Measurements from ENCODE around the gene ZNF587. TPM values are rescaled to one million over a fixed set of nuclear protein-coding genes. Genes with fewer than 3 reads are reported as not detected.

Gene ZNF587
- total and polyA plus RNA-seq, 12 donors: 6.2 to 72.0 (median 22.6) TPM

DNA sequence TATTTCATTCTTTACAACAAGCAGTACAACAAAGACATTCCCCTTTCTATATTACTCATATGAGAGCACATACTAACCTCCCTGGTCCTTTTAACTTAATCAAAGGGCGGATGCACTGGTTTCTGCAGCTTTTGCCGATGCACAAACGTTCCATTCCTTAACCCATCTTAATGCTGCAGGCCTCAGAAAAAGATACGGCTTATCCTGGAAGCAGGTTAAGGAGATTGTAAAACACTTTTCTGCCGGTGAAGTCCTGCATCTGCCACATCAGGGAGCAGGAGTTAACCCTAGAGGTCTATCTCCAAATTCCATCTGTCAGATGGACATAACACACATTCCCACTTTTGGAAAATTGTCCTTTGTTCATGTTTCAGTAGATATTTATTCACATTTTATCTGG, 50.7 kb downstream of the ZNF587 start:
- TF ChIP-seq POLR2A (IDR thresholded peaks at IDR 0.05): no peak
- TF ChIP-seq, protein P1, sequence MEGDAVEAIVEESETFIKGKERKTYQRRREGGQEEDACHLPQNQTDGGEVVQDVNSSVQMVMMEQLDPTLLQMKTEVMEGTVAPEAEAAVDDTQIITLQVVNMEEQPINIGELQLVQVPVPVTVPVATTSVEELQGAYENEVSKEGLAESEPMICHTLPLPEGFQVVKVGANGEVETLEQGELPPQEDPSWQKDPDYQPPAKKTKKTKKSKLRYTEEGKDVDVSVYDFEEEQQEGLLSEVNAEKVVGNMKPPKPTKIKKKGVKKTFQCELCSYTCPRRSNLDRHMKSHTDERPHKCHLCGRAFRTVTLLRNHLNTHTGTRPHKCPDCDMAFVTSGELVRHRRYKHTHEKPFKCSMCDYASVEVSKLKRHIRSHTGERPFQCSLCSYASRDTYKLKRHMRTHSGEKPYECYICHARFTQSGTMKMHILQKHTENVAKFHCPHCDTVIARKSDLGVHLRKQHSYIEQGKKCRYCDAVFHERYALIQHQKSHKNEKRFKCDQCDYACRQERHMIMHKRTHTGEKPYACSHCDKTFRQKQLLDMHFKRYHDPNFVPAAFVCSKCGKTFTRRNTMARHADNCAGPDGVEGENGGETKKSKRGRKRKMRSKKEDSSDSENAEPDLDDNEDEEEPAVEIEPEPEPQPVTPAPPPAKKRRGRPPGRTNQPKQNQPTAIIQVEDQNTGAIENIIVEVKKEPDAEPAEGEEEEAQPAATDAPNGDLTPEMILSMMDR (IDR thresholded peaks at IDR 0.05): no peak
- H3K4me1 ChIP-seq (replicated peaks in 1 of 2): no peaks in the 10 kb centered on the region
- no peaks in the 10 kb centered on the region for H3K36me3 ChIP-seq (replicated peaks in 1 of 2)
- no peak overlapping the region for H3K4me3 ChIP-seq
- no peaks in the 10 kb centered on the region for H3K9me3 ChIP-seq (replicated peaks in 1 of 3)
- no peaks in the 10 kb centered on the region for H3K27me3 ChIP-seq
- 70 to 86% (median 81%) methylated on average over 5 of the region's 5 CpGs for WGBS, 4 donors
- DNase-seq: no peak
- intact Hi-C loops (cut with DNase I): no loop called here
- no peak overlapping the region for H3K27ac ChIP-seq

DNA sequence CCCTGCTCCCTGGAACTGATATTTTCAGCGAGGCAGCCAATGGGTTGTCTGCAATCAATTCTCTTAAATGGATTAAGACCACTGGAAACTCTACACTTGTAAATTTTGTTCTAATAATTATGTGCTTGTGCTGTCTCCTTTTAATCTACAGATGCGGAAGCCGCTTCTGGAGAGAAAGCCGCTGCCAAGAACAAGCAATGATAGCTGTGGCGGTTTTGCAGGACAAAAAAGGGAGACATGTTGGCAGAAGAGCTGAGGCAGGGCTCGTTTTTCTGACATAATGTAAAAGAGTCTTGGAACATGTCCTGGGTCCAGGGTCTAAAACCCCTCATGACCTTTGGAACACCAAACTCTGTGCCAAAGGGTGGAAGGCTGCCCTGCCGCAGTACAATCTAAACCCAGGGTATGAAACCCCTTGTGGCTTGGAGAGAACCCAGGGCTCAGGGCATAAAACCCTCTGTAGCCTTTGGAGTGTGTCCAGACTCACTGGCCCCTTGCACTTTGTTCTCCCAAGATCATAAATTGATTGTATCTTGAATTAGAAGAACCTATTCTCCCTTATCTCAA, 54.0 kb downstream of the ZNF587 start:
- TF ChIP-seq POLR2A (IDR thresholded peaks at IDR 0.05): no peak
- TF ChIP-seq, protein P1 (IDR thresholded peaks at IDR 0.05): no peak
- intact Hi-C loops (cut with DNase I): no loop called here
- WGBS, 4 donors: 64 to 70% (median 65%) methylated on average over 7 of the region's 7 CpGs
- no peaks in the 10 kb centered on the region for H3K4me1 ChIP-seq (replicated peaks in 1 of 2)
- no peak overlapping the region for H3K4me3 ChIP-seq
- H3K9me3 ChIP-seq (replicated peaks in 1 of 3): no peaks in the 10 kb centered on the region
- peaks cover 0 to 4% of the 10 kb centered on the region in 2 donors for H3K36me3 ChIP-seq (replicated peaks in 1 of 2)
- H3K27ac ChIP-seq: no peak overlapping the region
- H3K27me3 ChIP-seq: no peaks in the 10 kb centered on the region
- no peak for DNase-seq

DNA sequence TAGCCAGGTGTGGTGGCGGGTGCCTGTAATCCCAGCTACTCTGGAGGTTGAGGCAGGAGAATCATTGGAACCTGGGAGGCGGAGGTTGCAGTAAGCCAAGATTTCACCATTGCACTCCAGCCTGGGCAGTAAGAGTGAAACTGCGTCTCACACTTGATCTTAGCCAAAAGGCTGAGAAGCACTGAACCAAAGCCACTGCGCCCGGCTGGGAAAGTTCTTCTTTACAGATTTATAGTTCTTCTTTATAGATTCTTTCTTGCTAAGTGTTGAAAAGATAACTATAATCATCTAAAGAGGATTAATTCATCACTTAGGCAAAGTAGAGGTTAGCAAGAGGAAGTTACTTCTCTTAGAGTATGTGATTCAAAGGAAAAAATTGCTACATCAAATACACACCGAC, 55.6 kb downstream of the ZNF587 start:
- intact Hi-C loops (cut with DNase I): no loop called here
- H3K4me3 ChIP-seq: no peak overlapping the region
- H3K4me1 ChIP-seq (replicated peaks in 1 of 2): no peaks in the 10 kb centered on the region
- DNase-seq: no peak
- TF ChIP-seq, protein P1 (IDR thresholded peaks at IDR 0.05): no peak
- TF ChIP-seq POLR2A (IDR thresholded peaks at IDR 0.05): no peak
- no peak overlapping the region for H3K27ac ChIP-seq
- H3K9me3 ChIP-seq (replicated peaks in 1 of 3): no peaks in the 10 kb centered on the region
- peaks cover 0 to 11% of the 10 kb centered on the region in 2 donors for H3K36me3 ChIP-seq (replicated peaks in 1 of 2)
- WGBS, 4 donors: 92 to 97% (median 95%) methylated on average over 6 of the region's 6 CpGs
- no peaks in the 10 kb centered on the region for H3K27me3 ChIP-seq

DNA sequence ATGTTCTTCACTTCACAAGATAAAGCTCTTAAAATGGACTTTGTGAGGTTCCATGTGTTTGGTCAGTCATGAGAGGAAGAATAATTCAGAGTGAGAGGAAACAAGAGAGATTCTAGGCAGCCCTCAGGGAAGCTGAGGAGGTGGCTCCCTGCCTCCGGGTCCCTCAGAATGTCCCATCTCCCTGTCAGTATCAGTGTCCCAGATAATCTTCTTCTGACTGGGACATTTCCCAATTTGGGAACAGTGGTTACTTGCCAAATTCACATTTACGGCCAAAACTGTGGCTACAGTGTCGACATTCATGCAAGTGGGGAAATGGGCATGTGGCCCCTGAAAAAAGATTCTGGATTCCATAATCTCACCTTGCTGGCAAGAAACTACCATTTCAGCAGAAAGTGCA, 57.7 kb downstream of the ZNF587 start:
- H3K9me3 ChIP-seq (replicated peaks in 1 of 3): no peaks in the 10 kb centered on the region
- H3K27ac ChIP-seq: no peak overlapping the region
- H3K4me1 ChIP-seq (replicated peaks in 1 of 2): no peaks in the 10 kb centered on the region
- no peaks in the 10 kb centered on the region for H3K27me3 ChIP-seq
- H3K36me3 ChIP-seq (replicated peaks in 1 of 2): peaks cover 0 to 22% of the 10 kb centered on the region in 2 donors
- intact Hi-C loops (cut with DNase I): no loop called here
- DNase-seq: no peak
- 88 to 98% (median 93%) methylated on average over 3 of the region's 3 CpGs for WGBS, 4 donors
- H3K4me3 ChIP-seq: no peak overlapping the region
- no peak for TF ChIP-seq POLR2A (IDR thresholded peaks at IDR 0.05)
- TF ChIP-seq, protein P1 (IDR thresholded peaks at IDR 0.05): no peak

Data from adrenal gland (tissue), 12 donors.